ENCODE data around the gene SERHL2.

Gene SERHL2

GRCh38 chr22:42622061-42622710, 68.4 kb downstream of the SERHL2 start:
- Histone ChIP-seq H3K4me3 (ENCODE audit: low read depth in 1 of 2, low read length in 2 of 2) (no peak overlapping the region), H3K36me3 (ENCODE audit: control insufficient read depth in 1 of 2, insufficient read depth in 2 of 2, low read length in 2 of 2) (peaks cover 17 to 61% of the 10 kb centered on the region in 2 donors), H3K27ac (ENCODE audit: low read length) (no peak overlapping the region)

GRCh38 chr22:42623301-42623751, 69.6 kb downstream of the SERHL2 start:
- Histone ChIP-seq H3K4me3 (ENCODE audit: low read depth in 1 of 2, low read length in 2 of 2) (no peak overlapping the region), H3K36me3 (ENCODE audit: control insufficient read depth in 1 of 2, insufficient read depth in 2 of 2, low read length in 2 of 2) (peaks cover 26 to 73% of the 10 kb centered on the region in 2 donors), H3K4me1 (ENCODE audit: control insufficient read depth in 1 of 2, insufficient read depth in 2 of 2, low read length in 2 of 2) (peaks cover 0 to 5% of the 10 kb centered on the region in 2 donors), H3K27me3 (ENCODE audit: low read depth, low read length) (no peaks in the 10 kb centered on the region), H3K27ac (ENCODE audit: low read length) (no peak overlapping the region), H3K9me3 (ENCODE audit: control insufficient read depth in 1 of 2, low read length in 2 of 2) (no peaks in the 10 kb centered on the region)

More at GRCh38 chr22:42622061-42622710, 68.4 kb downstream of the SERHL2 start:
- Histone ChIP-seq H3K9me3 (ENCODE audit: control insufficient read depth in 1 of 2, low read length in 2 of 2) (no peaks in the 10 kb centered on the region), H3K27me3 (ENCODE audit: low read depth, low read length) (no peaks in the 10 kb centered on the region), H3K4me1 (ENCODE audit: control insufficient read depth in 1 of 2, insufficient read depth in 2 of 2, low read length in 2 of 2) (peaks cover 0 to 5% of the 10 kb centered on the region in 2 donors)
